NAMALWA (cell line): Measurements from ENCODE around the gene CCDC12.

Experiments used
- DNase-seq: peaks from one replicate; pipeline ENCODE4 v3.0.0-alpha.2; 2015; ENCODE audit warnings: low spot score

Gene CCDC12

GRCh38 chr3:46905213-46905560 is 71.4 kb downstream of the CCDC12 start:
- no peak for DNase-seq

- DNase-seq: no peak
Observed at GRCh38 chr3:46904303-46905212, 72.0 kb downstream of the CCDC12 start.

GRCh38 chr3:46903341-46904302 is 72.9 kb downstream of the CCDC12 start:
- no peak for DNase-seq

GRCh38 chr3:46902188-46902631 is 74.3 kb downstream of the CCDC12 start:
- no peak for DNase-seq

- DNase-seq: no peak
Observed at GRCh38 chr3:46901591-46902187, 74.9 kb downstream of the CCDC12 start.

- no peak for DNase-seq
Observed at GRCh38 chr3:46901061-46901460, 75.5 kb downstream of the CCDC12 start.

GRCh38 chr3:46900356-46900755 is 76.2 kb downstream of the CCDC12 start:
- no peak for DNase-seq

GRCh38 chr3:46900007-46900292 is 76.6 kb downstream of the CCDC12 start:
- DNase-seq: no peak

- DNase-seq: no peak
Observed at GRCh38 chr3:46899151-46900006, 77.2 kb downstream of the CCDC12 start.

- no peak for DNase-seq
Observed at GRCh38 chr3:46898321-46899150, 78.0 kb downstream of the CCDC12 start.

GRCh38 chr3:46897829-46898320 is 78.7 kb downstream of the CCDC12 start:
- DNase-seq: no peak

GRCh38 chr3:46897031-46897430 is 79.5 kb downstream of the CCDC12 start:
- DNase-seq: no peak

- no peak for DNase-seq
Observed at GRCh38 chr3:46896386-46896785, 80.2 kb downstream of the CCDC12 start.

- no peak for DNase-seq
Observed at GRCh38 chr3:46895761-46896160, 80.8 kb downstream of the CCDC12 start.

- peak; percentile 61 for DNase-seq
Observed at GRCh38 chr3:46895204-46895660, 81.3 kb downstream of the CCDC12 start.

GRCh38 chr3:46894256-46894655 is 82.3 kb downstream of the CCDC12 start:
- no peak for DNase-seq

GRCh38 chr3:46893763-46894162 is 82.8 kb downstream of the CCDC12 start:
- DNase-seq: no peak

GRCh38 chr3:46893146-46893748 is 83.3 kb downstream of the CCDC12 start:
- no peak for DNase-seq

GRCh38 chr3:46892285-46893145 is 84.0 kb downstream of the CCDC12 start:
- no peak for DNase-seq
